Measurements from ENCODE around the gene CLUH. TPM values are rescaled to one million over a fixed set of nuclear protein-coding genes. Genes with fewer than 3 reads are reported as not detected.

The CLUH gene
- total RNA-seq, 2 experiments from 2014 or later, result 107 to 123 TPM

- ATAC-seq (no peak), DNase-seq (no peak)
- intact Hi-C loops (cut with DNase I, micrococcal nuclease), result no loop called here
- Mint-ChIP-seq H3K9me3 (ENCODE audit: low read depth) (no peaks in the 10 kb centered on the region), H3K4me3 (no peak overlapping the region), H3K36me3 (ENCODE audit: low read depth) (peaks cover 21% of the 10 kb centered on the region), H3K27ac (no peak overlapping the region), H3K4me1 (peaks cover 36% of the 10 kb centered on the region), H3K27me3 (no peaks in the 10 kb centered on the region)
- POLR2A ChIA-PET, result no interaction called here
- CTCF ChIA-PET, result interaction anchor here (0.7 to 1.5 kb wide), 2 partner anchors 18 to 77 kb away, joined by 4 to 8 read pairs; no protein-coding TSS in a partner anchor
These were observed 4.6 kb downstream of the CLUH start for GRCh38 chr17:2706911-2707510.

DNA sequence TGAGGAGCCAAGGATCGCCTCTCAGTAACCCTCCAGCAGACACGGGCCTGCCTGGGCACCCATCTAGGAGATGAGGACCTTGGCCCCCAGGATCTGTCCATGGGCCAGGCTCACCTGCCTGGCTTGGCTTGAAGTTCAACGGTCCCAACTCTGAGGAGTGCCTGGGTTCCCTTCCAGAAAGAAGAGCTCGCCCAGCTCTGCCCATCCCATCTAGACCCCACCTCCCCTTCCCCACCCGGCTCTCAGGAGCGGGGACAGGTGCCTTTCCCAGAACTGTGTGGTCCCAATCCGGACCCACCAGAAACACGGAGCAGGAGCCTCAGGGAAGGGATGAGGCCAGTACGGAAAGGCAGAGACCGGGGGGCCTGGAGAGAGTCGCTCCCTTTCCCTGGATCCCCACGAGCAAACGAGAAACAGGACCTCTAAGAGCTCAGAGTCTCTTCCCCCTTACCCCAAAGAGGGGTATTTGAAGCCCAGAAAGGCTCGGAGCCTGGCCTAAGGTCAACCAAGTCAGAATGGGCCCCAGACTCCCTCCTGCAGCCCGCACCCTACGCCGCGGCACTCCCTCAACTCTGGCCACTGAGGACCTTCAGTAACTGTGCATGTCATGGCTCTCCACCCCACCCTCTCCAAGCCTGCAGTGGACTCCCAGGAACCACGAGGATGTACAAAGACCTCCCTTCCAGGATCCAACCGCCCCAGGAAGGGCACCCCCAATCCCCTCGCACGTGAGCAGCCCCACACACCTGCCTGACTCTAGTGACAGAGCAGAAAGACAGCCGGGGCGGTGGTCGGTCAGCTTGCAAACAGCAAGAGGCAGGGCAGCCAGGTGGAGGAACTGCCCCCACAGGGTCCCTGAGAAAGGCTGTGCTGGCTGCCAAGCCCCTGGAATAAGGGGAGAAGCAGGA lies 5.4 kb downstream of the CLUH start:
- Mint-ChIP-seq H3K4me3 (no peak overlapping the region), H3K27me3 (no peaks in the 10 kb centered on the region), H3K4me1 (peaks cover 35% of the 10 kb centered on the region), H3K9me3 (ENCODE audit: low read depth) (no peaks in the 10 kb centered on the region), H3K27ac (no peak overlapping the region), H3K36me3 (ENCODE audit: low read depth) (peaks cover 23% of the 10 kb centered on the region)
- intact Hi-C loops (cut with DNase I, micrococcal nuclease), result no loop called here
- ChIA-PET POLR2A (no interaction called here), CTCF (interaction anchor here (0.6 to 1.5 kb wide), 3 partner anchors 18 to 76 kb away, joined by 3 to 8 read pairs (median 4); no protein-coding TSS in a partner anchor)
- ATAC-seq (no peak), DNase-seq (no peak)

GRCh38 chr17:2705263-2705662 lies 6.3 kb downstream of the CLUH start:
- H3K27me3 Mint-ChIP-seq, result no peaks in the 10 kb centered on the region
- peaks cover 24% of the 10 kb centered on the region for H3K36me3 Mint-ChIP-seq (ENCODE audit: low read depth)
- peaks cover 30% of the 10 kb centered on the region for H3K4me1 Mint-ChIP-seq
- CTCF ChIA-PET, result no interaction called here
- intact Hi-C loops (cut with DNase I, micrococcal nuclease), result no loop called here
- H3K9me3 Mint-ChIP-seq (ENCODE audit: low read depth), result no peaks in the 10 kb centered on the region
- ATAC-seq (no peak), DNase-seq (no peak)
- no peak overlapping the region for H3K27ac Mint-ChIP-seq
- POLR2A ChIA-PET, result no interaction called here
- no peak overlapping the region for H3K4me3 Mint-ChIP-seq

- Mint-ChIP-seq H3K36me3 (ENCODE audit: low read depth) (peaks cover 25% of the 10 kb centered on the region), H3K9me3 (ENCODE audit: low read depth) (no peaks in the 10 kb centered on the region), H3K4me1 (peaks cover 26% of the 10 kb centered on the region), H3K27ac (no peak overlapping the region), H3K4me3 (no peak overlapping the region), H3K27me3 (no peaks in the 10 kb centered on the region)
- CTCF ChIA-PET, result no interaction called here
- DNase-seq, result no peak
- no peak for ATAC-seq
- intact Hi-C loops (cut with DNase I, micrococcal nuclease), result no loop called here
- POLR2A ChIA-PET, result no interaction called here
These were observed 6.7 kb downstream of the CLUH start for GRCh38 chr17:2704890-2705248.

GRCh38 chr17:2704031-2704889 lies 7.3 kb downstream of the CLUH start:
- no peak overlapping the region for H3K4me3 Mint-ChIP-seq
- DNase-seq (no peak), ATAC-seq (no peak)
- peaks cover 20% of the 10 kb centered on the region for H3K4me1 Mint-ChIP-seq
- intact Hi-C loops (cut with DNase I, micrococcal nuclease), result no loop called here
- no peaks in the 10 kb centered on the region for H3K9me3 Mint-ChIP-seq (ENCODE audit: low read depth)
- H3K27ac Mint-ChIP-seq, result no peak overlapping the region
- CTCF ChIA-PET, result no interaction called here
- no peaks in the 10 kb centered on the region for H3K27me3 Mint-ChIP-seq
- POLR2A ChIA-PET, result no interaction called here
- H3K36me3 Mint-ChIP-seq (ENCODE audit: low read depth), result peaks cover 25% of the 10 kb centered on the region

- peaks cover 13% of the 10 kb centered on the region for H3K4me1 Mint-ChIP-seq
- ATAC-seq (no peak), DNase-seq (no peak)
- ChIA-PET POLR2A (no interaction called here), CTCF (no interaction called here)
- H3K27me3 Mint-ChIP-seq, result no peaks in the 10 kb centered on the region
- H3K9me3 Mint-ChIP-seq (ENCODE audit: low read depth), result no peaks in the 10 kb centered on the region
- H3K36me3 Mint-ChIP-seq (ENCODE audit: low read depth), result peaks cover 25% of the 10 kb centered on the region
- intact Hi-C loops (cut with DNase I, micrococcal nuclease), result no loop called here
- no peak overlapping the region for H3K27ac Mint-ChIP-seq
- H3K4me3 Mint-ChIP-seq, result no peak overlapping the region
These were observed 8.0 kb downstream of the CLUH start for GRCh38 chr17:2703606-2704005.

- H3K27ac Mint-ChIP-seq, result no peak overlapping the region
- POLR2A ChIA-PET, result no interaction called here
- intact Hi-C loops (cut with DNase I, micrococcal nuclease), result no loop called here
These were observed 8.4 kb downstream of the CLUH start for GRCh38 chr17:2703181-2703580.

GRCh38 chr17:2701996-2702741 lies 9.4 kb downstream of the CLUH start:
- CTCF ChIA-PET, result interaction anchor here (0.6 to 1.0 kb wide), 2 partner anchors 320 to 987 kb away, joined by 3 to 5 read pairs; no protein-coding TSS in a partner anchor
- DNase-seq, result no peak
- Mint-ChIP-seq H3K36me3 (ENCODE audit: low read depth) (peaks cover 29% of the 10 kb centered on the region), H3K4me1 (peaks cover 8% of the 10 kb centered on the region), H3K27ac (no peak overlapping the region), H3K27me3 (no peaks in the 10 kb centered on the region), H3K4me3 (no peak overlapping the region), H3K9me3 (ENCODE audit: low read depth) (no peaks in the 10 kb centered on the region)
- ATAC-seq, result no peak
- POLR2A ChIA-PET, result no interaction called here
- intact Hi-C loops (cut with DNase I, micrococcal nuclease), result no loop called here

More at GRCh38 chr17:2703181-2703580, 8.4 kb downstream of the CLUH start:
- no peak for ATAC-seq
- Mint-ChIP-seq H3K36me3 (ENCODE audit: low read depth) (peaks cover 27% of the 10 kb centered on the region), H3K4me1 (peaks cover 9% of the 10 kb centered on the region), H3K9me3 (ENCODE audit: low read depth) (no peaks in the 10 kb centered on the region), H3K27me3 (no peaks in the 10 kb centered on the region), H3K4me3 (no peak overlapping the region)
- DNase-seq, result no peak
- CTCF ChIA-PET, result no interaction called here

- DNase-seq (no peak), ATAC-seq (no peak)
- H3K9me3 Mint-ChIP-seq (ENCODE audit: low read depth), result no peaks in the 10 kb centered on the region
- CTCF ChIA-PET, result no interaction called here
- peaks cover 33% of the 10 kb centered on the region for H3K36me3 Mint-ChIP-seq (ENCODE audit: low read depth)
- POLR2A ChIA-PET, result no interaction called here
- no peaks in the 10 kb centered on the region for H3K27me3 Mint-ChIP-seq
- peaks cover 8% of the 10 kb centered on the region for H3K4me1 Mint-ChIP-seq
- no peak overlapping the region for H3K27ac Mint-ChIP-seq
- intact Hi-C loops (cut with DNase I, micrococcal nuclease), result no loop called here
- no peak overlapping the region for H3K4me3 Mint-ChIP-seq
These were observed 10.2 kb downstream of the CLUH start for GRCh38 chr17:2701161-2701995.

GRCh38 chr17:2700491-2701141 lies 10.9 kb downstream of the CLUH start:
- Mint-ChIP-seq H3K27ac (no peak overlapping the region), H3K4me3 (no peak overlapping the region), H3K36me3 (ENCODE audit: low read depth) (peaks cover 33% of the 10 kb centered on the region), H3K9me3 (ENCODE audit: low read depth) (no peaks in the 10 kb centered on the region), H3K27me3 (no peaks in the 10 kb centered on the region), H3K4me1 (peaks cover 7% of the 10 kb centered on the region)
- intact Hi-C loops (cut with DNase I, micrococcal nuclease), result no loop called here
- ATAC-seq (no peak), DNase-seq (no peak)
- CTCF ChIA-PET, result no interaction called here
- POLR2A ChIA-PET, result no interaction called here
